Measurements from ENCODE around the gene MRPL34. TPM values are rescaled to one million over a fixed set of nuclear protein-coding genes. Genes with fewer than 3 reads are reported as not detected.

The MRPL34 gene
- total RNA-seq, 4 donors from 2014 or later = 117 to 211 (median 135) TPM

Other genes starting within 250 kb of the MRPL34 start
- gene HAUS8, start 230.4 kb upstream of the MRPL34 start, total RNA-seq = 1 to 10 TPM; 3.3 to 6.5 (median 4.8) TPM
- gene MYO9B, start 230.1 kb upstream of the MRPL34 start, total RNA-seq = 100 to 1,000 TPM in 1 of 4 donors, 10 to 100 TPM in 3; 72.0 to 158 (median 82.8) TPM
- 10 to 100 TPM; 20.5 to 31.3 (median 29.2) TPM for gene USE1, start 90.5 kb upstream of the MRPL34 start, total RNA-seq
- gene OCEL1, start 79.6 kb upstream of the MRPL34 start, total RNA-seq = 10 to 100 TPM in 2 of 4 donors, 1 to 10 TPM in 2; 8.8 to 16.2 (median 12.0) TPM
- gene NR2F6, start 60.0 kb upstream of the MRPL34 start, total RNA-seq = 10 to 100 TPM in 2 of 4 donors, 1 to 10 TPM in 2; 7.1 to 47.7 (median 10.7) TPM
- 10 to 100 TPM in 1 of 4 donors, 1 to 10 TPM in 3; 3.4 to 39.9 (median 4.8) TPM for gene USHBP1, start 41.1 kb upstream of the MRPL34 start, total RNA-seq
- gene BABAM1, start 38.4 kb upstream of the MRPL34 start, total RNA-seq = 10 to 100 TPM; 49.6 to 60.6 (median 54.7) TPM
- under 1 TPM in 2 of 4 donors, not detected in 2; 0.22 to 0.51 TPM for gene ANKLE1, start 24.0 kb upstream of the MRPL34 start, total RNA-seq
- 10 to 100 TPM in 2 of 4 donors, 1 to 10 TPM in 2; 6.2 to 17.5 (median 12.1) TPM for gene ABHD8, start 2.4 kb upstream of the MRPL34 start, total RNA-seq
- 10 to 100 TPM in 2 of 4 donors, 1 to 10 TPM in 2; 4.6 to 23.5 (median 9.5) TPM for gene DDA1, start 3.7 kb downstream of the MRPL34 start, total RNA-seq
- 10 to 100 TPM in 1 of 4 donors, 1 to 10 TPM in 3; 5.4 to 30.3 (median 7.5) TPM for gene ANO8, start 29.0 kb downstream of the MRPL34 start, total RNA-seq
- gene GTPBP3, start 31.7 kb downstream of the MRPL34 start, total RNA-seq = 10 to 100 TPM in 3 of 4 donors, 1 to 10 TPM in 1; 8.6 to 32.2 (median 14.6) TPM
- 100 to 1,000 TPM in 1 of 4 donors, 10 to 100 TPM in 3; 22.6 to 220 (median 82.6) TPM for gene PLVAP, start 71.5 kb downstream of the MRPL34 start, total RNA-seq
- not detected for gene CCDC194, start 88.3 kb downstream of the MRPL34 start, total RNA-seq
- gene BST2, start 99.8 kb downstream of the MRPL34 start, total RNA-seq = 100 to 1,000 TPM in 2 of 4 donors, 10 to 100 TPM in 2; 61.5 to 153 (median 92.1) TPM
- 10 to 100 TPM; 45.6 to 61.7 (median 54.3) TPM for gene MVB12A, start 114.2 kb downstream of the MRPL34 start, total RNA-seq
- under 1 TPM in 3 of 4 donors, not detected in 1; 0.34 to 0.66 (median 0.49) TPM for gene TMEM221, start 142.8 kb downstream of the MRPL34 start, total RNA-seq
- gene NXNL1, start 155.1 kb downstream of the MRPL34 start, total RNA-seq = 1 to 10 TPM in 2 of 4 donors, not detected in 2; 1.3 to 2.1 TPM
- 10 to 100 TPM; 15.0 to 66.5 (median 36.6) TPM for gene SLC27A1, start 164.7 kb downstream of the MRPL34 start, total RNA-seq
- 100 to 1,000 TPM in 1 of 4 donors, 10 to 100 TPM in 3; 43.7 to 107 (median 65.2) TPM for gene PGLS, start 205.8 kb downstream of the MRPL34 start, total RNA-seq
- gene COLGALT1, start 249.8 kb downstream of the MRPL34 start, total RNA-seq = 100 to 1,000 TPM in 1 of 4 donors, 10 to 100 TPM in 3; 58.2 to 118 (median 94.5) TPM